Liver (tissue), 9 donors: Measurements from ENCODE around the gene CD19. TPM values are rescaled to one million over a fixed set of nuclear protein-coding genes. Genes with fewer than 3 reads are reported as not detected.

Source experiments
- DNase-seq: peaks from one replicate; pipeline ENCODE4 v3.0.0-alpha.2; 2017; ENCODE audit warnings: low spot score
- H3K27ac ChIP-seq, 2 donors: one replicate each; pipeline ENCODE4 v1.7.0; 2013; ENCODE audit warnings: inconsistent platforms in 2 of 2, low read length in 2 of 2, control low read depth in 1 of 2, low read depth in 1 of 2, mild to moderate bottlenecking in 1 of 2
- H3K27me3 ChIP-seq, 4 donors: one replicate each; pipeline versions ENCODE4 v1.6.1 to v1.7.0; 2013; ENCODE audit warnings: low read length in 3 of 4, inconsistent platforms in 1 of 4, mild to moderate bottlenecking in 1 of 4, moderate library complexity in 1 of 4; ENCODE audit not compliant: control insufficient read depth in 4 of 4, insufficient read depth in 4 of 4
- H3K36me3 ChIP-seq, 4 donors: one replicate each; pipeline versions ENCODE4 v1.6.1 to v1.7.0; 2013; ENCODE audit warnings: low read length in 3 of 4, mild to moderate bottlenecking in 3 of 4, low read depth in 1 of 4, moderate library complexity in 1 of 4; ENCODE audit not compliant: control insufficient read depth in 4 of 4, insufficient read depth in 3 of 4
- H3K4me1 ChIP-seq, 4 donors: one replicate each; pipeline versions ENCODE4 v1.6.1 to v1.7.0; 2013; ENCODE audit warnings: low read length in 3 of 4, mild to moderate bottlenecking in 3 of 4, moderate library complexity in 1 of 4; ENCODE audit not compliant: control insufficient read depth in 4 of 4, insufficient read depth in 4 of 4
- H3K4me3 ChIP-seq, 3 donors: one replicate each; pipeline versions ENCODE4 v1.6.1 to v1.7.0; 2013; ENCODE audit warnings: low read length in 3 of 3, control low read depth in 1 of 3, low read depth in 1 of 3, mild to moderate bottlenecking in 1 of 3
- H3K9ac ChIP-seq, 2 donors: one replicate each; pipeline ENCODE4 v1.7.0; 2013; ENCODE audit warnings: low read length in 2 of 2, mild to moderate bottlenecking in 2 of 2, moderate library complexity in 2 of 2, control low read depth in 1 of 2, low read depth in 1 of 2
- H3K9me3 ChIP-seq, 4 donors: one replicate each; pipeline versions ENCODE4 v1.6.1 to v1.7.0; 2013; ENCODE audit warnings: low read length in 3 of 4; ENCODE audit not compliant: control insufficient read depth in 4 of 4
- ATF3 ChIP-seq: IDR thresholded peaks from 2 replicates; pipeline ENCODE4 v1.6.1; 2016; ENCODE audit warnings: antibody characterized with exemption
- CTCF ChIP-seq: fragments of 150-350 bp; IDR thresholded peaks from 2 replicates; pipeline ENCODE4 v1.5.1; 2017; ENCODE audit warnings: improper control_type of control experiment, low read depth, low read length; ENCODE audit not compliant: missing input control
- FOXA1 ChIP-seq: IDR thresholded peaks from 2 replicates; pipeline ENCODE4 v1.6.1; 2016; ENCODE audit warnings: antibody characterized with exemption
- FOXA2 ChIP-seq: IDR thresholded peaks from 2 replicates; pipeline ENCODE4 v1.6.1; 2016; ENCODE audit warnings: antibody characterized with exemption
- GABPA ChIP-seq, 2 donors: IDR thresholded peaks in 1 of 2; conservative IDR thresholded peaks in 1 of 2; 2 replicates each; pipeline ENCODE4 v1.6.1; 2016; ENCODE audit warnings: antibody characterized with exemption in 2 of 2, mild to moderate bottlenecking in 1 of 2, moderate library complexity in 1 of 2
- HNF4A ChIP-seq, 2 donors: conservative IDR thresholded peaks; 2 replicates each; pipeline ENCODE4 v1.6.1; 2016; ENCODE audit warnings: antibody characterized with exemption in 2 of 2, mild to moderate bottlenecking in 2 of 2
- HNF4G ChIP-seq: IDR thresholded peaks from 2 replicates; pipeline ENCODE4 v1.6.1; 2016; ENCODE audit warnings: antibody characterized with exemption
- JUND ChIP-seq, 2 donors: IDR thresholded peaks; 2 replicates each; pipeline ENCODE4 v1.6.1; 2016; ENCODE audit warnings: antibody characterized with exemption in 2 of 2
- NR2F2 ChIP-seq: IDR thresholded peaks from 2 replicates; pipeline ENCODE4 v1.6.1; 2016; ENCODE audit warnings: antibody characterized with exemption
- RAD21 ChIP-seq, 2 donors: IDR thresholded peaks; 2 replicates each; pipeline ENCODE4 v1.6.1; 2016; ENCODE audit warnings: antibody characterized with exemption in 2 of 2, mild to moderate bottlenecking in 2 of 2
- REST ChIP-seq: IDR thresholded peaks from 2 replicates; pipeline ENCODE4 v1.6.1; 2016; ENCODE audit warnings: antibody characterized with exemption, mild to moderate bottlenecking
- RXRA ChIP-seq, 2 donors: IDR thresholded peaks; 2 replicates each; pipeline ENCODE4 v1.6.1; 2017 to 2018; ENCODE audit warnings: antibody characterized with exemption in 2 of 2, mild to moderate bottlenecking in 1 of 2
- SP1 ChIP-seq: IDR thresholded peaks from 2 replicates; pipeline ENCODE4 v1.6.1; 2018; ENCODE audit warnings: antibody characterized with exemption, mild to moderate bottlenecking
- YY1 ChIP-seq: IDR thresholded peaks from 2 replicates; pipeline ENCODE4 v1.6.1; 2016; ENCODE audit warnings: antibody characterized with exemption, mild to moderate bottlenecking
- ZBTB33 ChIP-seq: IDR thresholded peaks from 2 replicates; pipeline ENCODE4 v1.6.1; 2016; ENCODE audit warnings: antibody characterized with exemption
- WGBS: extraction: QIAGEN DNeasy Blood & Tissue Kit; methylation state at CpG from one replicate; pipeline ENCODE4 v1.1.7; 2013; 5-methylcytosine and 5-hydroxymethylcytosine counted together
- polyA plus RNA-seq, 2 donors: library from polyadenylated mRNA; stranded (reverse) in 1 of 2; unstranded in 1 of 2; fragments of 200-250 nt in 1 of 2; fragments of >200 nt in 1 of 2; fragmentation: Nextera tagmentation in 1 of 2; extraction: Ambion mirVana in 1 of 2; gene quantifications; one replicate each; pipeline versions ENCODE4 v1.2.1 to v1.2.3, GENCODE V29; 2013 to 2015
- total RNA-seq, 2 donors: library from RNA; depleted of rRNA; stranded (reverse); fragments of >200 nt; gene quantifications; one replicate each; pipeline ENCODE4 v1.2.3, GENCODE V29; 2014
- donor health status: healthy.
- donor health status: healthy.
- donor health status: healthy.
- donor health status: healthy.
- donor health status: healthy.

The CD19 gene
- total and polyA plus RNA-seq, 4 donors: 0.08 to 1.2 (median 0.49) TPM

GRCh38 chr16:28984619-28985135 lies 52.9 kb downstream of the CD19 start, which contains the start of gene LAT:
Gene LAT, plus strand, starts transcription at chr16:28985052. Its CDS starts 366 bp downstream, at chr16:28985418.
- H3K4me1 ChIP-seq: no peaks in the 10 kb centered on the region

More at GRCh38 chr16:28984619-28985135, 52.9 kb downstream of the CD19 start, which contains the start of gene LAT:
- Histone ChIP-seq H3K27ac (no peak within 1 kb of the TSS), H3K36me3 (peaks cover 7 to 49% (median 11%) of the 10 kb centered on the region in 4 donors), H3K27me3 (no peaks in the 10 kb centered on the region), H3K4me3 (peak within 1 kb of the TSS in 1 of 3 donors; percentile 12), H3K9ac (no peak within 1 kb of the TSS), H3K9me3 (peaks cover 0 to 3% (median 0%) of the 10 kb centered on the region in 4 donors)
- 76% methylated on average over 24 of the region's 24 CpGs for WGBS
- TF ChIP-seq RXRA (IDR thresholded peaks at IDR 0.05): no peak
- no peak for TF ChIP-seq FOXA1
- TF ChIP-seq YY1: no peak
- TF ChIP-seq HNF4G: no peak
- TF ChIP-seq NR2F2: no peak
- TF ChIP-seq CTCF: no peak
- no peak for TF ChIP-seq REST
- no peak for TF ChIP-seq GABPA (IDR thresholded peaks at IDR 0.05 in 1 of 2, conservative IDR thresholded peaks at IDR 0.05 in 1 of 2)
- no peak for TF ChIP-seq FOXA2
- no peak for TF ChIP-seq SP1
- TF ChIP-seq JUND (IDR thresholded peaks at IDR 0.05): no peak
- TF ChIP-seq ZBTB33: no peak
- no peak for TF ChIP-seq HNF4A (conservative IDR thresholded peaks at IDR 0.05)
- no peak for TF ChIP-seq RAD21 (IDR thresholded peaks at IDR 0.05)
- no peak for TF ChIP-seq ATF3
- no peak for DNase-seq
